GM12878 (cell line): ENCODE results near the gene ADAMTS1. TPM values are rescaled to one million over a fixed set of nuclear protein-coding genes. Genes with fewer than 3 reads are reported as not detected.

Experiments
- ATAC-seq: fragments of 200-7000 bp; cut with Tn5 transposase; 3 replicates; pipeline ENCODE4 v1.9.1; 2020; ENCODE audit warnings: mild to moderate bottlenecking, moderate library complexity
- BruUV-seq: library from RNA; stranded (reverse); fragments of 400-500 nt; replicated peaks from 2 replicates; lab custom pipeline; 2021; lab: Mats Ljungman, UMichigan
- CTCF ChIA-PET: fragments of 300-600 bp; sonication (Branson Sonifier 250); formaldehyde crosslinking; extraction: SDS; loops from one replicate; lab custom pipeline; 2021; ENCODE audit warnings: inconsistent platforms; lab: Yijun Ruan, JAX
- POLR2A ChIA-PET: fragments of 350-600 bp; formaldehyde crosslinking; extraction: SDS; loops from one replicate; lab custom pipeline; 2021; ENCODE audit warnings: inconsistent platforms; lab: Charles Lee
- RAD21 ChIA-PET: fragments of 300-600 bp; sonication (Branson Sonifier 250); formaldehyde crosslinking; loops from one replicate; lab custom pipeline; 2023; ENCODE audit warnings: antibody characterized with exemption; ENCODE audit not compliant: unreplicated experiment; lab: Charles Lee
- SMC1A ChIA-PET: fragments of 300-600 bp; sonication (Branson Sonifier 250); formaldehyde crosslinking; loops from one replicate; lab custom pipeline; 2023; ENCODE audit not compliant: unreplicated experiment, uncharacterized antibody; lab: Charles Lee
- DNase-seq: peaks from one replicate; pipeline ENCODE4 v3.0.0-alpha.2; 2011; ENCODE audit warnings: low read depth, low spot score
- FAIRE-seq: peaks from 3 replicates; lab custom pipeline; 2011; peaks lifted over from hg19 to GRCh38; lab: Jason Lieb, UNC
- H2AFZ ChIP-seq: 2 replicates; pipeline ENCODE4 v1.6.0; 2011; ENCODE audit warnings: low read depth, low read length, control low read depth; ENCODE audit not compliant: control insufficient read depth
- H3K27ac ChIP-seq: 2 replicates; pipeline ENCODE4 v1.5.1; 2011; ENCODE audit warnings: control low read depth; ENCODE audit not compliant: control insufficient read depth, insufficient read depth
- H3K27me3 ChIP-seq, 2 experiments: replicated peaks in 1 of 2; 2 replicates each; pipeline versions ENCODE4 v1.6.0 to v1.6.1; 2011; ENCODE audit warnings: low read length in 1 of 2; ENCODE audit not compliant: control insufficient read depth in 2 of 2, insufficient read depth in 2 of 2
- H3K36me3 ChIP-seq, 2 experiments: 2 replicates each; pipeline ENCODE4 v1.5.1; 2011; ENCODE audit warnings: low read length in 1 of 2; ENCODE audit not compliant: control insufficient read depth in 2 of 2, insufficient read depth in 2 of 2
- H3K4me1 ChIP-seq: 2 replicates; pipeline ENCODE4 v1.6.1; 2011; ENCODE audit warnings: mild to moderate bottlenecking, low read length, moderate library complexity, mixed read lengths; ENCODE audit not compliant: control insufficient read depth, insufficient read depth
- H3K4me2 ChIP-seq: 2 replicates; pipeline ENCODE4 v1.6.0; 2011; ENCODE audit warnings: control low read depth; ENCODE audit not compliant: control insufficient read depth, insufficient read depth
- H3K4me3 ChIP-seq: fragments of 200-600 bp; sonication (generic); 2 replicates; pipeline ENCODE4 v1.5.1; 2016
- H3K79me2 ChIP-seq: 2 replicates; pipeline ENCODE4 v1.6.0; 2011; ENCODE audit warnings: low read length; ENCODE audit not compliant: control insufficient read depth, insufficient read depth
- H3K9ac ChIP-seq: 2 replicates; pipeline ENCODE4 v1.8.0; 2011; ENCODE audit warnings: low read length, control low read depth, mixed read lengths; ENCODE audit not compliant: control insufficient read depth, insufficient read depth
- H3K9me3 ChIP-seq: replicated peaks from 3 replicates; pipeline ENCODE4 v1.5.1; 2011; ENCODE audit warnings: mild to moderate bottlenecking, low read length; ENCODE audit not compliant: control insufficient read depth, insufficient read depth
- H4K20me1 ChIP-seq: 2 replicates; pipeline ENCODE4 v1.6.0; 2011; ENCODE audit not compliant: control insufficient read depth, insufficient read depth
- ATF3 ChIP-seq: IDR thresholded peaks from 2 replicates; pipeline ENCODE4 v1.6.1; 2011; ENCODE audit warnings: low read depth, mild to moderate bottlenecking, low read length, moderate library complexity, borderline replicate concordance; ENCODE audit errors: extremely low read depth
- CHD1 ChIP-seq: IDR thresholded peaks from 2 replicates; pipeline ENCODE4 v1.6.1; 2012; ENCODE audit warnings: low read depth, low read length, improper control_type of control experiment
- CREM ChIP-seq: IDR thresholded peaks from 2 replicates; pipeline ENCODE4 v1.6.1; 2014; ENCODE audit warnings: antibody characterized with exemption, low read depth
- CUX1 ChIP-seq: IDR thresholded peaks from 2 replicates; pipeline ENCODE4 v1.6.1; 2012; ENCODE audit warnings: improper control_type of control experiment, low read depth, low read length; ENCODE audit not compliant: insufficient replicate concordance
- GABPA ChIP-seq: IDR thresholded peaks from 2 replicates; pipeline ENCODE4 v1.6.1; 2014; ENCODE audit warnings: antibody characterized with exemption, low read depth, mild to moderate bottlenecking, inconsistent platforms
- KLF5 ChIP-seq: fragments of 450-650 bp; IDR thresholded peaks from 2 replicates; pipeline ENCODE4 v1.6.1; 2014; ENCODE audit warnings: mild to moderate bottlenecking; ENCODE audit not compliant: partially characterized antibody
- MYC ChIP-seq: IDR thresholded peaks from 2 replicates; pipeline ENCODE4 v1.6.1; 2011; ENCODE audit warnings: mild to moderate bottlenecking, low read length, moderate library complexity, inconsistent platforms; ENCODE audit not compliant: insufficient read depth, insufficient replicate concordance, insufficient read length, severe bottlenecking
- NKRF ChIP-seq: fragments of 450-650 bp; conservative IDR thresholded peaks from 2 replicates; pipeline ENCODE4 v1.6.1; 2017; ENCODE audit warnings: mild to moderate bottlenecking, moderate library complexity
- REST ChIP-seq: IDR thresholded peaks from 2 replicates; pipeline ENCODE4 v1.6.1; 2012; ENCODE audit warnings: mild to moderate bottlenecking, low read depth, low read length
- SIN3A ChIP-seq: IDR thresholded peaks from 2 replicates; pipeline ENCODE4 v1.6.1; 2012; ENCODE audit warnings: low read depth, low read length, improper control_type of control experiment
- ZZZ3 ChIP-seq: IDR thresholded peaks from 2 replicates; pipeline ENCODE4 v1.6.1; 2011; ENCODE audit warnings: low read depth; ENCODE audit not compliant: control insufficient read depth, insufficient read length
- WGBS: methylation state at CpG from one replicate; pipeline ENCODE4 v1.1.6; 2016; ENCODE audit warnings: low lambda C conversion rate; ENCODE audit not compliant: insufficient replicate concordance, insufficient coverage; ENCODE audit errors: missing lambda C conversion rate; 5-methylcytosine and 5-hydroxymethylcytosine counted together
- in situ Hi-C: fragments of 300-500 bp; cut with MboI; formaldehyde crosslinking; loops from 9 replicates; pipeline ENCODE4 v1.14.3; 2018; ENCODE audit warnings: mixed read lengths
- intact Hi-C: fragments of 100-400 bp; cut with micrococcal nuclease; formaldehyde crosslinking; loops from one replicate; pipeline ENCODE4 v1.14.2; 2022; ENCODE audit not compliant: unreplicated experiment
- polyA plus RNA-seq, 11 experiments: library from polyadenylated mRNA; depleted of rRNA in 4 of 11; unstranded in 6 of 11; stranded (reverse) in 5 of 11; fragments of >200 nt; fragmentation: Nextera tagmentation in 4 of 11; fragmentation: Illumina TruSeq in 1 of 11; extraction: Ambion mirVana in 4 of 11; extraction: Trizol in 1 of 11; gene quantifications; 1 replicate in 1 of 11; 2 replicates in 10 of 11; pipeline versions ENCODE4 v1.2.1 to v1.2.3, GENCODE V29; 2011 to 2016; ENCODE audit warnings: inconsistent platforms in 2 of 11, missing spikeins in 2 of 11, low read depth in 1 of 11
- total RNA-seq, 4 experiments: library from RNA; depleted of rRNA in 3 of 4; stranded (reverse); fragments of >200 nt in 3 of 4; fragmentation: Illumina TruSeq in 1 of 4; extraction: Trizol in 1 of 4; gene quantifications; 2 replicates each; pipeline versions ENCODE4 v1.2.1 to v1.2.3, GENCODE V29; 2013 to 2021

The ADAMTS1 gene
- total and polyA plus RNA-seq, 10 of the 15 experiments (the other 5 are each of a cell fraction or from before 2014, with no cell fraction given) = 0.06 to 0.21 (median 0.08) TPM; not detected in 6

- ChIA-PET POLR2A (no interaction called here), SMC1A (no interaction called here), CTCF (no interaction called here), RAD21 (no interaction called here)
- no TSS peak for BruUV-seq
- in situ Hi-C loops (no loop called here), intact Hi-C loops (no loop called here)
- Histone ChIP-seq H3K27me3 (no peaks in the 10 kb centered on the region), H3K4me2 (no peak overlapping the region), H3K27ac (no peak overlapping the region), H3K36me3 (no peaks in the 10 kb centered on the region), H3K4me1 (no peaks in the 10 kb centered on the region), H3K79me2 (no peaks in the 10 kb centered on the region), H2AFZ (no peak overlapping the region), H3K9me3 (no peaks in the 10 kb centered on the region), H3K9ac (no peak overlapping the region), H4K20me1 (no peaks in the 10 kb centered on the region), H3K4me3 (no peak overlapping the region)
- DNase-seq = no peak
- no peak for FAIRE-seq
- 84% methylated on average over 2 of the region's 2 CpGs for WGBS
- ATAC-seq = no peak
- no peak for TF ChIP-seq MYC
- no peak for TF ChIP-seq CHD1
- no peak for TF ChIP-seq ATF3
- TF ChIP-seq KLF5 = no peak
- TF ChIP-seq REST = no peak
- no peak for TF ChIP-seq NKRF
- TF ChIP-seq CUX1 = no peak
- TF ChIP-seq SIN3A = no peak
- no peak for TF ChIP-seq ZZZ3
- TF ChIP-seq GABPA = no peak
- no peak for TF ChIP-seq CREM
Measured at GRCh38 chr21:26811482-26811881, 33.7 kb downstream of the ADAMTS1 start.
